ELR (cell line): ENCODE measurements around the gene PTPRN2.
"Not testable (repeated sequence)": the region's sequence is repeated elsewhere in the genome, so short reads cannot be mapped to it uniquely, and the experiment has no call there.

Source experiments
- DNase-seq: peaks from one replicate; pipeline ENCODE4 v3.0.0-alpha.2; 2015; ENCODE audit warnings: low read depth

PTPRN2 gene

GRCh38 chr7:158344706-158345300 lies 242.8 kb downstream of the PTPRN2 start:
- no peak for DNase-seq

GRCh38 chr7:158343936-158344455 lies 243.6 kb downstream of the PTPRN2 start:
- no peak for DNase-seq

DNA sequence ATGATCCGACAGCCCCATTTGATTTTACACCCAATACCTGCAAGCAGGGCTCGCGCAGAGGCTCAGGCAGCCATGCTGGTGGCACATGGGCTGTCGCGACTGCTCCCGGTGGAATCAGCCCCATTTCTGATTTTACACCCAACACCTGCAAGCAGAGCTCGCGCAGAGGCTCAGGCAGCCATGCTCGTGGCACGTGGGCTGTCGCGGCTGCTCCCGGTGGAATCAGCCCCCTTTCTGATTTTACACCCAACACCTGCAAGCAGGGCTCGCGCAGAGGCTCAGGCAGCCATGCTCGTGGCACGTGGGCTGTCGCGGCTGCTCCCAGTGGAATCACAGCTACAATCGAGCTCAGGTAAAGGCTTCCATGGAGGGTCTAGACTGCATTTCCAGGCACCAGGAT lies 244.1 kb downstream of the PTPRN2 start:
- DNase-seq: no peak

DNA sequence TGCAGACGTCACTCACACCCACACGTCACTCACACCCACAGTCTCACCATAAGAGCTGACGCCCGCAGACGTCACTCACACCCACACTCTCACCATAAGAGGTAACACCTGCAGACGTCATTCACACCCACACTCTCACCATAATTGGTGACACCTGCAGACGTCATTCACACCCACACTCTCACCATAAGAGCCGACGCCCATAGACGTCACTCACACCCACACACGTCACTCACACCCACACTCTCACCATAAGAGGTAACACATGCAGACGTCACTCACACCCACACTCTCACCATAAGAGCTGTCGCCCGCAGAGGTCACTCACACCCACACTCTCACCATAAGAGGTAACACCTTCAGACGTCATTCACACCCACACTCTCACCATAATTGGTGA lies 246.5 kb downstream of the PTPRN2 start:
- DNase-seq: not testable (repeated sequence)

DNA sequence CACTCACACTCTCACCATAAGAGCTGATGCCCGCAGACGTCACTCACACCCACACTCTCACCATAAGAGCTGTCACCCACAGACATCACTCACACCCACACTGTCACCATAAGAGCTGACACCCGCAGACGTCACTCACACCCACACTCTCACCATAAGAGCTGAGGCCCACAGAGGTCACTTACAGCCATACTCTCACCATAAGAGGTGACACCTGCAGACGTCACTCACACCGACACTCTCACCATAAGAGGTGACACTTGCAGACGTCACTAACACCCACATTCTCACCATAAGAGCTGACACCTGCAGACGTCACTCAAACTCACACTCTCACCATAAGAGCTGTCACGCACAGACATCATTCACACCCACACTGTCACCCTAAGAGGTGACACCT lies 250.7 kb downstream of the PTPRN2 start:
- not testable (repeated sequence) for DNase-seq

DNA sequence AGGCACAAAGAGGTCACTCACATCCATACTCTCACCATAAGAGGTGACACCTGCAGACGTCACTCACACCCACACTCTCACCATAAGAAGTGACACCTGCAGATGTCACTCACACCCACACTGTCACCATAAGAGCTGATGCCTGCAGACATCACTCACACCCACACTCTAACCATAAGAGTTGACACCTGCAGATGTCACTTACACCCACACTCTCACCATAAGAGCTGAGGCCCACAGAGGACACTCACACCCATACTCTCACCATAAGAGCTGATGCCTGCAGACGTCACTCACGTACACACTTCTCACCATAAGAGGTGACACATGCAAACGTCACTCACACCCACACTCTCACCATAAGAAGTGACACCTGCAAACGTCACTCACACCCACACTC lies 255.1 kb downstream of the PTPRN2 start:
- DNase-seq: not testable (repeated sequence)

GRCh38 chr7:158331826-158332450 lies 255.7 kb downstream of the PTPRN2 start:
- not testable (repeated sequence) for DNase-seq

DNA sequence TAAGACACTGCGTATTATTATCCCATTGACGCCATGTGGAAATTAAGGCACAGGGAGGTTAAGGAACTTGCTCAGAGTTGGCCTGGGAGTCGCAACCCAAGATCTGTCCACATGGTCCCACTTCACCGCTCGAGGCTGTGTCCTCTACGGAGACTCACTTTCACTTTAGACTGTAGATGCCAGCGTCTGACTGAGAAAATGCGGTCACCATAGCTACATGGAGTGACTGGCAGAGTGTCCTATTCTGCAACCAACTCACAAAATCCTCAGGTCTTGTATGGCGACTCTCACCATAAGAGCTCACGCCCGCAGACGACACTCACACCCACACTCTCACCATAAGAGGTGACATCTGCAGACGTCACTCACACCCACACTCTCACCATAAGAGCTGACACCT lies 257.9 kb downstream of the PTPRN2 start:
- DNase-seq: no peak

- no peak for DNase-seq
These were observed 258.5 kb downstream of the PTPRN2 start for GRCh38 chr7:158329014-158329610.

- no peak for DNase-seq
These were observed 259.1 kb downstream of the PTPRN2 start for GRCh38 chr7:158328376-158329013.

DNA sequence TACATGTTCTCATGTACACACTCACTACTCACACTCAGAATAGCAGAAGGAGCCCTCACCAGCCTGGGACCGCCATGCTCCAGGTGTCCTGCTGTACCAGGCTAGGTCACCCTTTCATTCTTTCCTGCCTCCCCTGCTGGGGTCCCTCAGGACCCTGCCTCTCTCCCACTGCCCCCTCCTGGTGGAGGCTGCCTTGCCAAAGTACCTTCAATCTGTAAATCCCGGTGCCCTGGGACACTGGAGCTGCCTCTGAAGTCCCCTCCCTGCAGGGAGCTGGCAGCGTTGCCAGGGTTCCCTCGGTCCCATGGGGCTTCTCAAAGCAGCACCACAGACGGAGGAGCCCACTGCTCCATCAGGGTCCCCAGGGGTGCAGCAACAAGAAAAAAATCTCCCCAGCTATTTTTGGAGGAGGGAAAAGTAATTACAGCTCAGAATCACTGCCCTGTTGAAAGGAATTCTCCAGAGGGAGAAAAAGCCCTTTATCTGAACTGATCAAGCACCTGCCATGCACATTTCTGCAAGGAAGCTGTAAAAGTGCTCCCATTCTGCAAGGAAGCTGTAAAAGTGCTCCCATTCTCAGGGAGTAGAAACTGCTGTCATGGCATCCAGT lies 259.9 kb downstream of the PTPRN2 start:
- DNase-seq: no peak

- no peak for DNase-seq
These were observed 260.6 kb downstream of the PTPRN2 start for GRCh38 chr7:158327012-158327411.

GRCh38 chr7:158325530-158326381 lies 261.9 kb downstream of the PTPRN2 start:
- no peak for DNase-seq

DNA sequence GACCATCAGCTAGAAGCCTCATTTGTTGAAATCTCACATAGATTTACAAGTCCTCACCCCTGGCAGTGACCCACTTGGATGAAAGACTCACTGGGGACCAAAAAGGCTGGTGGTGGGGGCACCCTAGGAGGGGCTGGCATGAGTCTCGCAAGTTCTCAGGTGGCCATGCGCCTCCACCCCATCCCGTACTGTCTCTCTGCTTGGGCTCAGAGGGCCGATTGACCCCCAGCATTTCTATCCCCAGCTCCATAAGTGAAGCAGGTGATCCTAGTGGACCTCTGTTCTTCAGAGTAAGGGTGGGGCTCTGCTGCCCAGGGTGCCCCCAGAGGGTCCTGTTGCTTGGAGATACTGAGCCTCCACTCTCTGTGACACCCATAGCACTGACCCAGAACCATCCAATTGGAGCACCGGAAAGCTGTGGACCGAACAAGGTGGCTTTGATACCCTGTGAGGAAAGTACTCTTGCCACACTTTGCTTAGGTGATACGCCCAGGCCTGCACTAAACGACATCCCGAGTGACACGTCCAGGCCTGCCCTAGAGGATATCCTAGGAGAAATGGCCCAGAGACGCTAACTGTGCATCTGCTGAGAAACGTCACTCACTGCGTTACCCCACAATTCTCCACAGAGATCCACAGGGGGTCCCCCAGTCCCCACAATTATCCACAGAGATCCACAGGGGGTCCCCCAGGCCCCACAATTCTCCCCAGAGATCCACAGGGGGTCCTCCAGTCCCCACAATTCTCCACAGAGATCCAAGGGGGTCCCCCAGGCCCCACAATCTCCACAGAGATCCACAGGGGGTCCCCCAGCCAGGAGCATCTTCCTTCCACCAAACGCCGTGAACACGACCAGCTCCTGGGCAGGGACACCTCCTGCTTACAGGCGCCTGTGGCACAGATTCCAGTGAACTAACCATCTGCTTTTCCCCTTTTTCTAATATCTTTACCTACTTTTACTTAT lies 262.9 kb downstream of the PTPRN2 start:
- DNase-seq: no peak

DNA sequence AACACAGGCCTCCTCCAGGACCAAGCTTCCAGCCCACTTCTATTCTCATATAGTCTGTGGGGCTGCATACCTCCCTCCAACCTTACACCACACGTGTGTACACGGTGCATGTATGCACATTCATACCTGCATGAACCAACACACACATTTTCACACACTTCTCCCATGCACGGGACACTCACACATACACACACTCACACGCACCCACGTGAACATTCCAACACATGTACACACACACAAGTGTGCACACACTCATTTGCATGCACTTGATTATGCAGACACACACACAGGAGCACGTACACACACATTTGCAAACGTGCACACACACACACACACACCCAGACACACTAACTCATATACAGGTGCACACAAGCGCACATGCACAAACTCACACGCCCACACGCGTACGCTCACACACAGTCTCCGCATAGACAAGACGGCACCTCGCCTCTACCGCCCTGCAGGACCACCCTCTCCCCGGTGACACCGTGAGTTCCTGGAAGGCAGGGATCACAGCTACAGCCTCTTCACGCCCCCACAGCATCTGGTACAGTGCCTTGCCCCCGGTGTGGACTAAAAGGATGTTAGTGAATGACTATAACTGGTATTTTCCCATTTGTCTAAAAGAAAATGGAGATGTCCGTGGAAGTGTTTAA lies 263.8 kb downstream of the PTPRN2 start:
- no peak for DNase-seq

GRCh38 chr7:158322616-158323530 lies 264.8 kb downstream of the PTPRN2 start:
- no peak for DNase-seq

DNA sequence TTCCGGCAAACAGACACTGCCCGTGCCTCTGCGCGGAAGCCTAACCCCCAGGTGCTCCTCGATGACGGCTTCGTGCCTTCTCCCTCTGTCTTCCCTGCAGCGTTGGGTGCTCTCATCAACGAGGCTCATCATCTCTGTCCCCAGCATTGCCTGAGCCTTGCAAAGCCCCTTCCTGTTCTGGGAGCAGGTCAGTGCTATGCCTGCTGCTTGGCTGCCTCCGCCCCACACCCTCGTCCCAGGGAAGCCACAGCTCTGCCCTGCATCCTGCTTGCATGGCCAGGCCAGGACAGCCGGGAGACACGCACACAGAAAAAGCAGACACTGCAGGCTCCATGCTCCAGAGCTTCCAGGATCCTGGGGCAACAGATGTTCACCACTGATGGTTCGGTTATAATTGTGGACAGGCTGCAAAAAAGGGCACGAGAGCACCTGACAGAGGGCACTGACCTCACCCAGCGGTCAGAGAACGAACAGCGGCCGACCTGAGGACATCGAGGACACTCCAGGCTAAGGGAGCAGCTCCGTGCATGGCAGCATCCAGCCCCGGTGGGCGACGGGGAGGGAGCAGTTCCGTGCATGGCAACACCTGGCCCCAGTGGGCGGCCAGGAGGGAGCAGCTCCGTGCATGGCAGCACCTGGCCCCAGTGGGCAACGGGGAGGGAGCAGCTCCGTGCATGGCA lies 265.5 kb downstream of the PTPRN2 start:
- no peak for DNase-seq

GRCh38 chr7:158321056-158321700 lies 266.4 kb downstream of the PTPRN2 start:
- no peak for DNase-seq
